ENCODE results near the gene CHRNB4. TPM values are rescaled to one million over a fixed set of nuclear protein-coding genes. Genes with fewer than 3 reads are reported as not detected.

The CHRNB4 gene
- total RNA-seq, 2 donors from 2014 or later, result not detected

DNA sequence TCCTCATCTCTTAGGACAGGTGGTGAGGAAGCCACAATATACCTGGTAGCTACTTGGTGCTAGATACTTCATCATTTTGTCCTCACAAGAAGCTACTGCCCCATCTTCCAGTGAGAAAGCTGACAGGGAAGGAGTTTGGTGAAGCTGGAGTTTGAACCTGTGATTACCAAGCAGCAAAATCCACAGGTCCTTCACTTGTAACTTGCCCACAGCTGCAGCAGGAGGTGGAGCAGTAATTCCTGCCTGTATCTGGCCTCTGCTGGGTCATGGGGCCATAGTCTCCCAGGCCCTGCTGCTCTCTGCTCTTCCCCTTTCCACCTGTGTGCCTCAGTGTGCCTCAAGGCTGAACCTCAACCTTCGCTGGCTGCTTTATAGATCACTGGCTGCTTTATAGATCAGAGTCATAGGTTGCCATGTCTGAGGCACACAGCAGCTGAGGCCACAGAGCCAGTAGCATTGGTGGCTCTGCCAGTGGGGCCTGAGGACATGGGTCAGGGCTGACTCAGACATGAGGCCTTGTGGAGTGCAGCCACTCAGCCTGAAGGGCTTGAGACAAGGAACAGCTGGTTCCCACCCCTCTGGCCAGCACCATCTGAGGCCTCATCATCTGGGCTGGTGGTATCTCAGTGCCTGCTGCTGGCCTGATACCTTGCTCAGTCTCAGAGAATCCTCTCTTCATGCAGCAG is 11.1 kb upstream of the CHRNB4 start:
- ATAC-seq (replicated peaks), result no peak
- Mint-ChIP-seq H3K4me3 (no peak overlapping the region), H3K4me1 (no peaks in the 10 kb centered on the region), H3K36me3 (ENCODE audit: low read depth) (no peaks in the 10 kb centered on the region), H3K27ac (no peak overlapping the region), H3K27me3 (no peaks in the 10 kb centered on the region), H3K9me3 (no peaks in the 10 kb centered on the region)

DNA sequence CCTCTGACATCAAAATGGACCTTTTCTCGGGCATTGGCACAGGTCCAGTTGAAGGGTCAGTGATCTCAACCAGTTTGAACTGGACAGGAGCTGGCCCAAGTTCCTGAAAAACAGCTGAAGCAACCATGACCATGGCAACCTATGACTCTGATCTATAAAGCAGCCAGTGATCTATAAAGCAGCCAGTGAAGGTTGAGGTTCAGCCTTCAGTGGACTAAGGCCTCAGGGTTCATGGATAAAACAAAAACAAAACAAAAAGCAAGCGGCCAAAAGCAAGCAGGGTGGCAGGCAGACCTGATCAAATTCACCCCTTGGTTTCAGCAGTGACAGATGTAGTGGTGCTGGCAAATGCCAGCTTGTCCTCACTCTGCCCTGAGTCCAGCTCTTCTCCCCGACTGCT is 10.0 kb upstream of the CHRNB4 start:
- Mint-ChIP-seq H3K4me3 (no peak overlapping the region), H3K27me3 (no peaks in the 10 kb centered on the region), H3K36me3 (ENCODE audit: low read depth) (no peaks in the 10 kb centered on the region), H3K9me3 (no peaks in the 10 kb centered on the region), H3K4me1 (no peaks in the 10 kb centered on the region), H3K27ac (no peak overlapping the region)
- ATAC-seq (replicated peaks), result no peak

GRCh38 chr15:78650022-78650421 is 9.0 kb upstream of the CHRNB4 start:
- Mint-ChIP-seq H3K27ac (no peak overlapping the region), H3K4me3 (no peak overlapping the region), H3K4me1 (no peaks in the 10 kb centered on the region), H3K36me3 (ENCODE audit: low read depth) (no peaks in the 10 kb centered on the region), H3K9me3 (no peaks in the 10 kb centered on the region), H3K27me3 (no peaks in the 10 kb centered on the region)
- ATAC-seq (replicated peaks), result no peak

DNA sequence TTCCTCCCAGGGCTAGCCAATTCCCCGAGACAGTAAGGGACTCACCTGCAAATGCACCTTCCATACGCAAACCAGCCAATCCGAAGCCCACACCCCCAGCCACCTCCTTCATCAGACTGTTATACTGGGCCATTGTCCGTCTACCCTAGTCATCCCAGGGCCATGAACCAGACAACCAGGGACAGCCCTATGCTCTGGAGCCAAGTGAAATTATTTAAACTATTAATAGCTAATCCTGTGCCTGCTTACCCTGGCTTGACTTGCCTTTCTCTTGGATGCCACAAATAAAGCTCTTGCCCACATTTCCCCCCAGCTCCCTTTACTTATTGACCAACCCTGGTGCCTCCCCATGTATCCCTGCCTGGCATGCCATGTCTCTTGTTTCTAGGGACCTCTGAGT is 4.0 kb upstream of the CHRNB4 start:
- no peaks in the 10 kb centered on the region for H3K4me1 Mint-ChIP-seq
- no peak overlapping the region for H3K27ac Mint-ChIP-seq
- ATAC-seq (replicated peaks), result no peak
- no peak overlapping the region for H3K4me3 Mint-ChIP-seq
- no peaks in the 10 kb centered on the region for H3K9me3 Mint-ChIP-seq
- H3K36me3 Mint-ChIP-seq (ENCODE audit: low read depth), result no peaks in the 10 kb centered on the region
- peaks cover 7% of the 10 kb centered on the region for H3K27me3 Mint-ChIP-seq

DNA sequence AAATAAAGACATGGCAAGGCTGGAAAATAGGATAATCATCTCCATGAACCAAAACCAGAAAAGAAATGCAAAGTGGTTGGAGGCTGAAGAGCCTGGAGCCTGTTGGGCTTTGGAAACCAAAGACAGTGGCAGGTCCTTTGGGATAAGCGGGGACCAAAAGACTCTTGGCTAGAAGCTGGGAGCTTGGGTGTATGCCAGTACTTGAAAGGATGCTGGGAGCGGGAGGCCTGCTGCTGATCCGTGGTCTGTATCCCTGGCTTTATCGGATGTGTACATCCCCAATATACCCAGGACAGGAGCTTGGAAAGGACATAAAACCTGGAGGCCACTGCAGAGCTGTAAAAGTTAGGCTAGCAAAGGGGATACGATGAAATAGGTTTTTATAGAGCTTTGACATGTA is 1.3 kb upstream of the CHRNB4 start:
- Mint-ChIP-seq H3K9me3 (no peaks in the 10 kb centered on the region), H3K4me1 (no peaks in the 10 kb centered on the region), H3K4me3 (no peak overlapping the region), H3K36me3 (ENCODE audit: low read depth) (no peaks in the 10 kb centered on the region), H3K27ac (no peak overlapping the region), H3K27me3 (peaks cover 12% of the 10 kb centered on the region)
- no peak for ATAC-seq (replicated peaks)

- no peak overlapping the region for H3K27ac Mint-ChIP-seq
- H3K9me3 Mint-ChIP-seq, result no peaks in the 10 kb centered on the region
- no peaks in the 10 kb centered on the region for H3K36me3 Mint-ChIP-seq (ENCODE audit: low read depth)
- H3K27me3 Mint-ChIP-seq, result peaks cover 16% of the 10 kb centered on the region
- H3K4me1 Mint-ChIP-seq, result no peaks in the 10 kb centered on the region
- no peak for ATAC-seq (replicated peaks)
- H3K4me3 Mint-ChIP-seq, result peak overlapping the region; percentile 41
Measured at GRCh38 chr15:78641749-78642275, 802 bp upstream of the CHRNB4 start.

- Mint-ChIP-seq H3K9me3 (no peaks in the 10 kb centered on the region), H3K4me3 (no peak overlapping the region), H3K27ac (no peak overlapping the region), H3K4me1 (no peaks in the 10 kb centered on the region), H3K36me3 (ENCODE audit: low read depth) (no peaks in the 10 kb centered on the region), H3K27me3 (peaks cover 16% of the 10 kb centered on the region)
- ATAC-seq (replicated peaks), result peak; percentile 11
Measured at GRCh38 chr15:78640527-78641101, 396 bp downstream of the CHRNB4 start.

DNA sequence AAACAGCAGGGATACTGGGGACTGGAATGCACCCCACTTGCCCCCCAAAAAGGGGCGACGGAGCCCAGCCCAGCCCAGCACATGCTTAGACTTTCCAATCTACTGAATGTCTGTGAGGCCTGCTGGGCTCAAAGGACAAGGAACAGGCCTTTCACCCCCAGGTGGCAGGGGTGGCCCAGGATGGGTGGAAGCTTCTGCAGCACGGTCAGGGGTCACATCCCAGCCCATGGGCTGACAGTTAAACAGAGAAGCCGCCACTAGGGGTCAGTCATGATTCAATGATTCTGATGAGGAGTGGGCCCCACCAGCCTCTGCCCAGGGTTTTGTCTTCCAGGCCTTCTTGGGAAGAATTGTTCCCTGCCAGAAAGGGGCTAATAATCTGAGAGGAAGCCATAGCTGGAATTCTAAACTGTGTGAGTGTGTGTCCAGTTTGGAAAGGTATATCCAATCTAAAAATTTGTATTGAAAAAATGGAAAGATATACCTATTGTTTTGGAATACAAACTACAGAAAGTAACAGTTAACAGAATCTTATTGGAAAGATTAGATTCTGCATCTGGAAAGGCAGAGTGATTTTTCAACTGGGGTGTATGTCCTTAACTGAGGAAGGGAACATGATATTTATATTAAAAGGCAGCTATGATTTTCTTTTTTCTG is 2.2 kb downstream of the CHRNB4 start:
- ATAC-seq (replicated peaks), result peak; percentile 58
- no peaks in the 10 kb centered on the region for H3K9me3 Mint-ChIP-seq
- no peaks in the 10 kb centered on the region for H3K4me1 Mint-ChIP-seq
- peaks cover 16% of the 10 kb centered on the region for H3K27me3 Mint-ChIP-seq
- no peak overlapping the region for H3K4me3 Mint-ChIP-seq
- H3K27ac Mint-ChIP-seq, result no peak overlapping the region
- H3K36me3 Mint-ChIP-seq (ENCODE audit: low read depth), result no peaks in the 10 kb centered on the region

GRCh38 chr15:78637776-78638435 is 3.1 kb downstream of the CHRNB4 start:
- no peak overlapping the region for H3K27ac Mint-ChIP-seq
- no peak for ATAC-seq (replicated peaks)

GRCh38 chr15:78636378-78636859 is 4.6 kb downstream of the CHRNB4 start:
- Mint-ChIP-seq H3K4me3 (no peak overlapping the region), H3K27ac (no peak overlapping the region), H3K36me3 (ENCODE audit: low read depth) (no peaks in the 10 kb centered on the region), H3K4me1 (no peaks in the 10 kb centered on the region), H3K9me3 (peaks cover 11% of the 10 kb centered on the region), H3K27me3 (peaks cover 20% of the 10 kb centered on the region)
- no peak for ATAC-seq (replicated peaks)

More at GRCh38 chr15:78637776-78638435, 3.1 kb downstream of the CHRNB4 start:
- peaks cover 23% of the 10 kb centered on the region for H3K27me3 Mint-ChIP-seq
- H3K9me3 Mint-ChIP-seq, result peaks cover 7% of the 10 kb centered on the region
- no peaks in the 10 kb centered on the region for H3K36me3 Mint-ChIP-seq (ENCODE audit: low read depth)
- H3K4me3 Mint-ChIP-seq, result no peak overlapping the region
- H3K4me1 Mint-ChIP-seq, result no peaks in the 10 kb centered on the region

GRCh38 chr15:78635346-78635745 is 5.7 kb downstream of the CHRNB4 start:
- Mint-ChIP-seq H3K4me1 (no peaks in the 10 kb centered on the region), H3K9me3 (peaks cover 11% of the 10 kb centered on the region), H3K27ac (no peak overlapping the region), H3K4me3 (no peak overlapping the region), H3K27me3 (peaks cover 20% of the 10 kb centered on the region), H3K36me3 (ENCODE audit: low read depth) (no peaks in the 10 kb centered on the region)
- ATAC-seq (replicated peaks), result no peak

DNA sequence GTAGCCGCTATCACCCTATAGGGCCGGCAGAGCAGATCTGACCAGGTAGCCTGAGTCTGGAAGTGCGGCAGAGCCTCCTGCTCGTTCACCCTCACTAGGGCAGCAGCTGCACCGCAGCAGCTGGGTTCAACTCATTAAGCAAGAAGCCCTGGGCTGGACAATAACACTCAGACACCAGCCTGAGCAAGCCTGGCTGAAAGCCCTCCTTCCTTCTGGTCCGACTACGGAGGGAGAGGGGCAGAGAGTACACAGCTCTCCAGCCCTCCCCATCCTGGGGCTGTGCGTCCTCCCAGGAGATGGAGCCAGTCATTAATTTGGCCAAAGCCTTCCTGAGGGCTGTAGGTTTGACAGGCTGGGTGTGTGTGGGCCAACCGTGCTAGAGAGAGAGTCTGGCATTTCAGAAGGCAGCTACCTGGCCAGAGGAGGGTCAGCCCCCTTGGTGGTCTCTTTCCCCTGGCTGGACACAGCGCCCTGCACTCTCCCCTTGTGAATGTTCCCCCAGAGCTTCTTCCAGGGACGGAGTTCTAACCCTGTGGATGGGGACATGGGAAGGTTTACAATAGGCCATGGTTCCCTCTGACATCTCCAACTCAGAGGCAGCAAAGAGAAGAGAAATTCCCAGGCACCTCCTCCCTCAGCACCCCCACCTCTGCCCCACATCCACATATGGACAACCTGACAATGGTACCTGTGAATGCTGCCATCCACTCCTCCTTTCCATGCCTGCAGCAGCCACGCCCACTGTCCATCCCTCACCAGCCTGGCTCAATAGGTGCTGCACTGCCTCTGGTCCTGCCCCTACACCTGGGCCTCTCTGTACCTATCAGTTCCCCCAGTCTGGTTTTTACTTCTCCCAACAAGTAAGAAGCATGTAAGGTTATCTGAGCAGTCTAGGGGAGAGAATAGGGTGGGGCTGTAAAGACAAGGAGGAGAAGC is 6.5 kb downstream of the CHRNB4 start:
- Mint-ChIP-seq H3K27ac (no peak overlapping the region), H3K27me3 (peaks cover 20% of the 10 kb centered on the region), H3K4me3 (no peak overlapping the region), H3K9me3 (peaks cover 11% of the 10 kb centered on the region), H3K4me1 (no peaks in the 10 kb centered on the region), H3K36me3 (ENCODE audit: low read depth) (no peaks in the 10 kb centered on the region)
- no peak for ATAC-seq (replicated peaks)

GRCh38 chr15:78633348-78633747 is 7.7 kb downstream of the CHRNB4 start:
- Mint-ChIP-seq H3K4me1 (no peaks in the 10 kb centered on the region), H3K27ac (no peak overlapping the region)

More at GRCh38 chr15:78633348-78633747, 7.7 kb downstream of the CHRNB4 start:
- Mint-ChIP-seq H3K27me3 (peaks cover 23% of the 10 kb centered on the region), H3K36me3 (ENCODE audit: low read depth) (no peaks in the 10 kb centered on the region), H3K4me3 (no peak overlapping the region), H3K9me3 (peaks cover 11% of the 10 kb centered on the region)
- no peak for ATAC-seq (replicated peaks)
